ENCODE measurements around the gene USP12. TPM values are rescaled to one million over a fixed set of nuclear protein-coding genes. Genes with fewer than 3 reads are reported as not detected.

USP12 gene
- total RNA-seq, 1 experiment from 2014 or later, result 26.1 TPM

- TF ChIP-seq ZMAT4 (CRISPR knock-in tag; IDR thresholded peaks at IDR 0.05) (no peak), SOX15 (CRISPR knock-in tag; IDR thresholded peaks at IDR 0.05) (no peak), E2F4 (CRISPR knock-in tag; IDR thresholded peaks at IDR 0.05; ENCODE audit: borderline replicate concordance, low read depth) (no peak), RELA (CRISPR knock-in tag; IDR thresholded peaks at IDR 0.05; ENCODE audit: borderline replicate concordance) (no peak)
Observed at GRCh38 chr13:27117952-27118351, 53.7 kb downstream of the USP12 start (continued).

- TF ChIP-seq RORB (CRISPR knock-in tag; IDR thresholded peaks at IDR 0.05) (no peak), HMGXB4 (CRISPR knock-in tag; IDR thresholded peaks at IDR 0.05) (no peak), ZNF396 (CRISPR knock-in tag; IDR thresholded peaks at IDR 0.05; ENCODE audit: borderline replicate concordance) (no peak), CREM (CRISPR knock-in tag; IDR thresholded peaks at IDR 0.05) (no peak), JAZF1 (CRISPR knock-in tag; IDR thresholded peaks at IDR 0.05) (no peak), AFF4 (CRISPR knock-in tag; IDR thresholded peaks at IDR 0.05; ENCODE audit: borderline replicate concordance) (no peak)
- Mint-ChIP-seq H3K9me3 (peaks cover 3% of the 10 kb centered on the region), H3K36me3 (peaks cover 12% of the 10 kb centered on the region), H3K27ac (peak overlapping the region; percentile 8; the same call in 1 of the 2 replicates), H3K4me3 (no peak overlapping the region), H3K4me1 (peaks cover 51% of the 10 kb centered on the region), H3K27me3 (ENCODE audit: low read depth) (no peaks in the 10 kb centered on the region; the same call in 1 of the 2 replicates)
- POLR2A ChIA-PET, result no interaction called here
- CTCF ChIA-PET, result no interaction called here
- no peak for DNase-seq (ENCODE audit: low spot score)
- no peak for ATAC-seq
Observed at GRCh38 chr13:27117158-27117557, 54.5 kb downstream of the USP12 start.

GRCh38 chr13:27113436-27113835, 58.2 kb downstream of the USP12 start:
- Mint-ChIP-seq H3K4me3 (no peak overlapping the region), H3K4me1 (peaks cover 19% of the 10 kb centered on the region), H3K9me3 (no peaks in the 10 kb centered on the region), H3K27ac (no peak overlapping the region), H3K27me3 (ENCODE audit: low read depth) (no peaks in the 10 kb centered on the region), H3K36me3 (peaks cover 15% of the 10 kb centered on the region)
- POLR2A ChIA-PET, result no interaction called here
- ATAC-seq (no peak), DNase-seq (ENCODE audit: low spot score) (no peak)
- no peak for TF ChIP-seq SOX15 (CRISPR knock-in tag; IDR thresholded peaks at IDR 0.05)
- no peak for TF ChIP-seq ZNF317 (CRISPR knock-in tag; IDR thresholded peaks at IDR 0.05; ENCODE audit: borderline replicate concordance, low read depth)
- TF ChIP-seq PREB (CRISPR knock-in tag; IDR thresholded peaks at IDR 0.05; ENCODE audit: borderline replicate concordance), result no peak
- CTCF ChIA-PET, result no interaction called here
